Loucy (cell line): ENCODE data around the gene BANP.
"Not testable (repeated sequence)": the region's sequence is repeated elsewhere in the genome, so short reads cannot be mapped to it uniquely, and the experiment has no call there.

Source experiments
- H2AFZ ChIP-seq: fragments of 200-600 bp; sonication (generic); 2 replicates; pipeline ENCODE4 v1.6.0; 2016; ENCODE audit warnings: antibody characterized with exemption, mild to moderate bottlenecking, low read length, moderate library complexity
- H3F3A ChIP-seq: fragments of 200-600 bp; 2 replicates; pipeline ENCODE4 v1.6.0; 2016; ENCODE audit warnings: antibody characterized with exemption, low read depth, mild to moderate bottlenecking
- H3K27me3 ChIP-seq: fragments of 200-600 bp; sonication (generic); 2 replicates; pipeline ENCODE4 v1.6.1; 2014; ENCODE audit warnings: low read length, mild to moderate bottlenecking; ENCODE audit not compliant: insufficient read depth, poor library complexity, severe bottlenecking
- H3K36me3 ChIP-seq: fragments of 200-600 bp; sonication (generic); 2 replicates; pipeline ENCODE4 v1.6.1; 2016; ENCODE audit warnings: low read length; ENCODE audit not compliant: insufficient read depth
- H3K4me1 ChIP-seq: fragments of 200-600 bp; sonication (generic); 2 replicates; pipeline ENCODE4 v1.5.1; 2014; ENCODE audit warnings: low read length, mild to moderate bottlenecking; ENCODE audit not compliant: insufficient read depth, poor library complexity, severe bottlenecking
- H3K4me2 ChIP-seq: fragments of 200-600 bp; sonication (generic); 2 replicates; pipeline ENCODE4 v1.6.0; 2014; ENCODE audit warnings: antibody characterized with exemption, low read length, low read depth, mild to moderate bottlenecking; ENCODE audit not compliant: poor library complexity, severe bottlenecking
- H3K4me3 ChIP-seq: fragments of 200-600 bp; sonication (generic); 2 replicates; pipeline ENCODE4 v1.5.1; 2014; ENCODE audit warnings: low read length, mild to moderate bottlenecking, mixed read lengths; ENCODE audit not compliant: poor library complexity, severe bottlenecking
- H3K79me2 ChIP-seq: fragments of 200-600 bp; sonication (generic); 2 replicates; pipeline ENCODE4 v1.6.1; 2014; ENCODE audit warnings: low read length; ENCODE audit not compliant: insufficient read depth
- H3K9ac ChIP-seq: fragments of 200-600 bp; sonication (generic); 2 replicates; pipeline ENCODE4 v1.6.0; 2014; ENCODE audit warnings: mild to moderate bottlenecking, low read depth, low read length, moderate library complexity; ENCODE audit not compliant: poor library complexity, severe bottlenecking
- H3K9me2 ChIP-seq: fragments of 200-600 bp; sonication (generic); replicated peaks from 2 replicates; pipeline ENCODE4 v1.6.1; 2016; ENCODE audit warnings: low read depth, low read length, mixed read lengths
- H3K9me3 ChIP-seq: fragments of 200-600 bp; sonication (generic); 2 replicates; pipeline ENCODE4 v1.6.1; 2014; ENCODE audit warnings: mild to moderate bottlenecking, antibody characterized with exemption, low read length, low read depth; ENCODE audit not compliant: insufficient read depth
- H4K20me1 ChIP-seq: fragments of 200-600 bp; sonication (generic); 2 replicates; pipeline ENCODE4 v1.6.0; 2014; ENCODE audit warnings: antibody characterized with exemption, low read length, mild to moderate bottlenecking; ENCODE audit not compliant: insufficient read depth, poor library complexity, severe bottlenecking
- CTCF ChIP-seq: fragments of 200-600 bp; sonication (generic); conservative IDR thresholded peaks from 2 replicates; pipeline ENCODE4 v1.5.1; 2014; ENCODE audit warnings: mild to moderate bottlenecking, antibody characterized with exemption, low read length
- EZH2phosphoT487 ChIP-seq: fragments of 200-600 bp; IDR thresholded peaks from 2 replicates; pipeline ENCODE4 v1.6.1; 2018; ENCODE audit warnings: antibody characterized with exemption, mild to moderate bottlenecking, moderate library complexity, borderline replicate concordance

The BANP gene

DNA sequence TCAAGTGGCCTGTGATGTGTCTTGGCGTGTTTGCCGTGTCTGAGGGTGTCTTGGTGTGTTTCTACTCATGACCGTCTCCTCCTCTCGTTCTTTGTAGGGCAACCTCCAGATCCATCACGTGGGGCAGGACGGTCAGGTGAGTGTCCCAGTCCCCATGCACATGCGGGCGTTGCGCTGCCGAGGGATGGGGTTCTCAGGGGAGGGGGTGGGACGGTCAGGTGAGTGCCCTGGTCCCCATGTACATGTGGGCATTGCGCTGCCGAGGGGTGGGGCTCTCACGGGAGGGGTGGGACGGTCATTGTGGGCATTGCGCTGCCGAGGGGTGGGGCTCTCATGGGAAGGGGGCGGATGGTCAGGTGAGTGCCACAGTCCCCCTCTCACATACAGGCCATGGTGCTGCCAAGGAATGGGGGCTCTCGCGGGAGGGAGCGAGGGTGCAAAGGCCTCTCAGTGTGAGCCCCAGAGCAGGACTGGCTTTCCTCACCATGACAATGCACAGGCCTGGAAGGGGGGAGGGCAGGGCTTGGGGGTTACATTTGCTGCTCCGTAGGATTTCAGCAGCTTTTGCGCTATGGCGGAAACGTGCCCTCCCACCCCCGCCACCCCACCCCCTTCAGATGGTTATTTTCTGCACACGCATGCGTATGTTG is 86.8 kb downstream of the BANP start:
- H3K36me3 ChIP-seq, H3F3A ChIP-seq: not testable (repeated sequence)

DNA sequence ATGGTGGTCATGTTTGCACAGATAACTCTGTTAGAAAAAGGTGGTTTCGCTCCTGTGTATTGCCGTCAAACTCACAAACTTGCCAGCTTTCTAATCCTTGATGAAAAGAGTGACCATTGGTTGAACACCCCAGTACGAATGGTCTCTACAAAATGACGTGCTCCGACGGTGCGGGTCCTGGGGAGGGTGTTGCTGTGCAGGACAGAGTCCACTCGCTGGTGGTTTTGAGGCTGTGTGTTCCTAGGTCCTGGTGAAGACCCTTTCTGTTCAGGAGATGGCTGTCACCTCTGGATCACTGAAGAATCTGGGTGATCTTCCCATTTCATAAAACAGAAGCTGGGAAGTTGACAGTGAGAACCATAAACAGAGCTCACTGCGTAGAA is 87.3 kb downstream of the BANP start:
- H3K9me2 ChIP-seq, H2AFZ ChIP-seq, H3K4me2 ChIP-seq, H3K4me3 ChIP-seq, H3K27me3 ChIP-seq, H3K79me2 ChIP-seq, H3K9ac ChIP-seq, H3F3A ChIP-seq, H3K4me1 ChIP-seq, H3K9me3 ChIP-seq, H3K36me3 ChIP-seq, H4K20me1 ChIP-seq: not testable (repeated sequence)

More for the DNA sequence above, 86.8 kb downstream of the BANP start:
- not testable (repeated sequence) for H3K9me3 ChIP-seq, H2AFZ ChIP-seq, H3K4me3 ChIP-seq, H3K4me2 ChIP-seq, H4K20me1 ChIP-seq, H3K79me2 ChIP-seq, H3K27me3 ChIP-seq, H3K9ac ChIP-seq, H3K4me1 ChIP-seq, H3K9me2 ChIP-seq

GRCh38 chr16:88039591-88039990 is 88.4 kb downstream of the BANP start:
- Histone ChIP-seq H2AFZ (no peak overlapping the region), H3F3A (no peaks in the 10 kb centered on the region), H3K9me3 (no peaks in the 10 kb centered on the region), H3K4me3 (no peak overlapping the region), H4K20me1 (no peaks in the 10 kb centered on the region), H3K36me3 (no peaks in the 10 kb centered on the region; the same call in 1 of the 2 replicates), H3K79me2 (no peaks in the 10 kb centered on the region), H3K27me3 (no peaks in the 10 kb centered on the region), H3K9ac (no peak overlapping the region), H3K4me2 (no peak overlapping the region), H3K9me2 (no peaks in the 10 kb centered on the region), H3K4me1 (no peaks in the 10 kb centered on the region)
- TF ChIP-seq CTCF (no peak), EZH2phosphoT487 (no peak)

GRCh38 chr16:88040196-88040876 is 89.1 kb downstream of the BANP start:
- H4K20me1 ChIP-seq, H3K9ac ChIP-seq, H3K27me3 ChIP-seq, H3K4me3 ChIP-seq, H2AFZ ChIP-seq, H3F3A ChIP-seq, H3K4me2 ChIP-seq, H3K4me1 ChIP-seq, H3K9me3 ChIP-seq, H3K9me2 ChIP-seq, H3K79me2 ChIP-seq, H3K36me3 ChIP-seq: not testable (repeated sequence)

DNA sequence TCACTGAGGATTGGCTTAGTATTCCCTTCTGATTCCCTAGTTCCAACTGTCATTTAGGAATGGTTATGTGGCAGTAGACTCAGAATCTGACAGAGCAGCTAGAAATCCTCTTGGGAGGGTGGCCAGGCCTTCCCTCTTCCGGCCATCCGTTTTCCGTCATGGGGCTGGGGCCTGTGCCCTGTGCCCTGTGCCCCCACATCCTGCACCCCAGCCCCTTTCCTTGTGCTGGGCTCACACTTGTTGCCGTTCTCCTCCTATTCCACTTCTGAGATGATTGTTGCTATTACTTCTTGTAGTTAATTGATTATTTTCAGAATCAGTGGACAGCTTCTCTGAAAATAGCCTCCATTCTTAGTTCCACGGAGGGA is 89.6 kb downstream of the BANP start:
- H3K9me3 ChIP-seq, H3F3A ChIP-seq, H3K4me2 ChIP-seq, H3K36me3 ChIP-seq, H3K9ac ChIP-seq, H3K79me2 ChIP-seq, H3K4me1 ChIP-seq, H3K9me2 ChIP-seq, H3K27me3 ChIP-seq, H4K20me1 ChIP-seq, H2AFZ ChIP-seq, H3K4me3 ChIP-seq: not testable (repeated sequence)

- not testable (repeated sequence) for H3F3A ChIP-seq, H3K79me2 ChIP-seq, H3K4me1 ChIP-seq, H3K9ac ChIP-seq, H4K20me1 ChIP-seq, H3K9me2 ChIP-seq, H3K36me3 ChIP-seq, H3K4me2 ChIP-seq, H2AFZ ChIP-seq, H3K4me3 ChIP-seq, H3K9me3 ChIP-seq, H3K27me3 ChIP-seq
Measured at GRCh38 chr16:88041506-88041905, 90.3 kb downstream of the BANP start.
